ENCODE measurements around the gene RPS6KA5. TPM values are rescaled to one million over a fixed set of nuclear protein-coding genes. Genes with fewer than 3 reads are reported as not detected.

RPS6KA5 gene
- total and polyA plus RNA-seq, 2 donors (not counting 1 experiment from before 2014, with no cell fraction given) = 6.0 to 34.6 TPM

DNA sequence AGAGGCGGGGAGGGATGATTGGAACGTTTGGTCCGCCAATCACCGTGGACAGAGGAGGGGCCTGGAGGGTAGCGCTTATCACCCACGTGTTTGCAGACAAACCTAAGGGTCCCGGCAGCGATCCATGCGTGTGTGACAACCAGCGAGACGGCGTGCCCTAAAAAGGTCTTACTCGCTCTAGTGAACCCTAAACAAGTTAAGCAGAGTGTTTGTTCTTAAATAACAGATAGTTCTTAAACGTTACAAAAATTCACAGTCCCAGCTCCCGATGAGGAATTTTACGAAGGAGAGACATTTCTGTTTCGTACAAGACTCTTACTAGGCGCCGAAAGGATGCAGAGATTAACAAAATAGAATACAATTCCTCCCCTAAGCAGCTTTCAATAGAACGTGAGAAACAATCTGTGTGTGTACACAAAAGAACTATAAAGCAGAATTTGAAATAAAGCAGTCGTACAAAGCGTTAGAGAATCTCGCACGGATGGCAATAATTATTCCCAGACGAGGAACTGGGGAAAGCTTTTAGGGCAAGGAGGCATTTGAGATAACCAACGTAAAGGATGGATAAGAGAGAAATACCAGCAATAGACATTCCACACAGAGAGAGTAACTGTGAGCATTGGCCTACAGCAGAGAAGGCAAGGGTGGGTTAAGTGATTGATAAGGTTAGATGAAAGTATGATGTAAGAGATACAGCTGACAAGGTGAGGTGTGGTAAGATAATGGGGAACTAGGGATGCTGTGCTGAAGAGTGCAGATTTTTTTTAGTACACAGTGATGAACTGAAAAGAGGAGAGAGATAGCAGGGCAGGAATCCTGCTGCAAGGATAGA, 831 bp upstream of the RPS6KA5 start:
- TF ChIP-seq, protein P1, sequence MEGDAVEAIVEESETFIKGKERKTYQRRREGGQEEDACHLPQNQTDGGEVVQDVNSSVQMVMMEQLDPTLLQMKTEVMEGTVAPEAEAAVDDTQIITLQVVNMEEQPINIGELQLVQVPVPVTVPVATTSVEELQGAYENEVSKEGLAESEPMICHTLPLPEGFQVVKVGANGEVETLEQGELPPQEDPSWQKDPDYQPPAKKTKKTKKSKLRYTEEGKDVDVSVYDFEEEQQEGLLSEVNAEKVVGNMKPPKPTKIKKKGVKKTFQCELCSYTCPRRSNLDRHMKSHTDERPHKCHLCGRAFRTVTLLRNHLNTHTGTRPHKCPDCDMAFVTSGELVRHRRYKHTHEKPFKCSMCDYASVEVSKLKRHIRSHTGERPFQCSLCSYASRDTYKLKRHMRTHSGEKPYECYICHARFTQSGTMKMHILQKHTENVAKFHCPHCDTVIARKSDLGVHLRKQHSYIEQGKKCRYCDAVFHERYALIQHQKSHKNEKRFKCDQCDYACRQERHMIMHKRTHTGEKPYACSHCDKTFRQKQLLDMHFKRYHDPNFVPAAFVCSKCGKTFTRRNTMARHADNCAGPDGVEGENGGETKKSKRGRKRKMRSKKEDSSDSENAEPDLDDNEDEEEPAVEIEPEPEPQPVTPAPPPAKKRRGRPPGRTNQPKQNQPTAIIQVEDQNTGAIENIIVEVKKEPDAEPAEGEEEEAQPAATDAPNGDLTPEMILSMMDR (IDR thresholded peaks at IDR 0.05) = no peak
- TF ChIP-seq EZH2 (IDR thresholded peaks at IDR 0.05; ENCODE audit: borderline replicate concordance, insufficient read depth, low read depth, low read length, poor library complexity, severe bottlenecking) = no peak
- intact Hi-C loops (cut with micrococcal nuclease) = loop anchor here (1.0 to 10.0 kb wide), 6 partner anchors 181 to 774 kb away; partner anchors contain the start of genes GPR68 and PPP4R3A
- H3K9me3 ChIP-seq (ENCODE audit: control extremely low read depth in 1 of 3, control insufficient read depth in 2 of 3, insufficient read depth in 1 of 3, low read length in 2 of 3) = no peaks in the 10 kb centered on the region
- Mint-ChIP-seq H3K4me1 (peaks cover 41% of the 10 kb centered on the region), H3K27me3 (no peaks in the 10 kb centered on the region), H3K27ac (no peak overlapping the region), H3K9me3 (ENCODE audit: insufficient read depth) (no peaks in the 10 kb centered on the region), H3K4me3 (no peak overlapping the region)
- H3K36me3 ChIP-seq (replicated peaks in 1 of 2; ENCODE audit: control extremely low read depth in 1 of 2, control insufficient read depth in 1 of 2, extremely low read depth in 1 of 2, insufficient read depth in 2 of 2, low read length in 1 of 2) = peaks cover 0 to 2% of the 10 kb centered on the region in 2 experiments
- H3K27me3 ChIP-seq (replicated peaks in 1 of 4; ENCODE audit: control extremely low read depth in 1 of 4, control insufficient read depth in 3 of 4, insufficient read depth in 4 of 4, low read length in 3 of 4) = no peaks in the 10 kb centered on the region
- H3K4me2 ChIP-seq (replicated peaks; ENCODE audit: low read depth, low read length, poor library complexity, severe bottlenecking) = peak overlapping the region; percentile 83
- peaks cover 58% of the 10 kb centered on the region for H3K79me2 ChIP-seq (ENCODE audit: control insufficient read depth, insufficient read depth, low read length)
- H3K4me3 ChIP-seq (ENCODE audit: control extremely low read depth in 1 of 5, extremely low read depth in 1 of 5, insufficient read depth in 1 of 5, low read depth in 2 of 5, low read length in 4 of 5) = peak overlapping the region; percentile 63 to 97 (median 76)
- peak overlapping the region; percentile 90 to 98 for H3K27ac ChIP-seq (ENCODE audit: low read length in 2 of 2)
- H3K4me1 ChIP-seq (ENCODE audit: control insufficient read depth in 2 of 2, insufficient read depth in 2 of 2, low read length in 2 of 2) = peaks cover 26 to 35% of the 10 kb centered on the region in 2 donors
- DNase-seq (peak; percentile 56), ATAC-seq (ENCODE audit: low read depth) (no peak)
- H4K20me1 ChIP-seq (ENCODE audit: control insufficient read depth, insufficient read depth, low read length, poor library complexity, severe bottlenecking) = peaks cover 26% of the 10 kb centered on the region
- peak overlapping the region; percentile 73 for H3K9ac ChIP-seq (ENCODE audit: low read length)
- H2AFZ ChIP-seq (ENCODE audit: insufficient read depth, low read depth, low read length, poor library complexity, severe bottlenecking) = peak overlapping the region; percentile 61
- CTCF ChIA-PET = interaction anchor here (0.6 to 4.4 kb wide), 8 partner anchors 52 to 159 kb away, joined by 3 to 43 read pairs (median 8); no protein-coding TSS in a partner anchor
- WGBS (ENCODE audit: insufficient coverage) = 0% methylated on average over 9 of the region's 26 CpGs
- POLR2A ChIA-PET = interaction anchor here (0.5 to 1.6 kb wide), 12 partner anchors 38 to 1894 kb away, joined by 3 to 9 read pairs (median 4); partner anchors contain the start of genes DGLUCY, GPR68 and TRIP11
